Measurements from ENCODE around the gene BICD1.

Gene BICD1

DNA sequence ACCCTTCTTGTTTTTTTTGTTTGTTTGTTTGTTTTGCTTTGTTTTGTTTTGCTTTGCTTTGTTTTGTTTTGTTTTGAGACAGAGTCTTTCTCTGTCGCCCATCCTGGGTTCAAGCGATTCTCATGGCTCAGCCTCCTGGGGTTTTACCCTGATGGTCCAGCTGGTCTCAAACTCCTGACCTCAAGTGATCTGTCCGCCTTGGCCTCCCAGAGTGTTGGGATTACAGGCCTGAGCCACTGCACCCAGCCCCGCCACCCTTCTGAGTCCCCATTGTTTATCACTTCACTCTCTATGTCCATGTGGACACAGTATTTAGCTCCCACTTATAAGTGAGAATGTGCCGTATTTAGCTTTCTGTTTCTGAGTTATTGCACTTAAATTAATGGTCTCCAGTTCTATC, 36.9 kb upstream of the BICD1 start:
- DNase-seq (ENCODE audit: low spot score) = no peak
- TF ChIP-seq, protein P1, sequence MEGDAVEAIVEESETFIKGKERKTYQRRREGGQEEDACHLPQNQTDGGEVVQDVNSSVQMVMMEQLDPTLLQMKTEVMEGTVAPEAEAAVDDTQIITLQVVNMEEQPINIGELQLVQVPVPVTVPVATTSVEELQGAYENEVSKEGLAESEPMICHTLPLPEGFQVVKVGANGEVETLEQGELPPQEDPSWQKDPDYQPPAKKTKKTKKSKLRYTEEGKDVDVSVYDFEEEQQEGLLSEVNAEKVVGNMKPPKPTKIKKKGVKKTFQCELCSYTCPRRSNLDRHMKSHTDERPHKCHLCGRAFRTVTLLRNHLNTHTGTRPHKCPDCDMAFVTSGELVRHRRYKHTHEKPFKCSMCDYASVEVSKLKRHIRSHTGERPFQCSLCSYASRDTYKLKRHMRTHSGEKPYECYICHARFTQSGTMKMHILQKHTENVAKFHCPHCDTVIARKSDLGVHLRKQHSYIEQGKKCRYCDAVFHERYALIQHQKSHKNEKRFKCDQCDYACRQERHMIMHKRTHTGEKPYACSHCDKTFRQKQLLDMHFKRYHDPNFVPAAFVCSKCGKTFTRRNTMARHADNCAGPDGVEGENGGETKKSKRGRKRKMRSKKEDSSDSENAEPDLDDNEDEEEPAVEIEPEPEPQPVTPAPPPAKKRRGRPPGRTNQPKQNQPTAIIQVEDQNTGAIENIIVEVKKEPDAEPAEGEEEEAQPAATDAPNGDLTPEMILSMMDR (IDR thresholded peaks at IDR 0.05; ENCODE audit: extremely low read depth, insufficient read depth, missing control alignments) = no peak
- in situ Hi-C loops (cut with MboI; ENCODE audit: low pct_unique_long_range_greater_than_20kb, low sequenced_read_pairs, unreplicated experiment) = loop anchor here (25.0 kb wide), 2 partner anchors 243 to 407 kb away; partner anchors contain the start of gene ETFBKMT

DNA sequence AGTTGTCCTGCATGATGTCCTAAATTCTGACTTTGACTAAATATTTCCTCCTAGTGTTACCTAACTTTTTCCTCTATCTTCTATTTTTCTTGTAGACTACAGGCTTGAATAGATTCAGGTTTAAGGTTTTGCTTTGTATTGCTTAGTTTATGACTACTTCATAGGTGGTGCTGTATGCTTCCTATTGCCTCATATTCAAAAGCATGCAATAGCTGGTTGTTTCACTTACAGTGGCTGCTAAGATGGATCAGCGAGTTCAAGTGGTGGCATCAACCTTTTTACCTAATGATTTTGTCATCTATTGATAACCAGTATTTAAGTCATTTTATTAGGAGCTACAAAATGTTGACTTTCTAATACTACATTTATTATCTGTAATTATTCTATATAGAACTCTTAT, 36.3 kb upstream of the BICD1 start:
- TF ChIP-seq, protein P1 (IDR thresholded peaks at IDR 0.05; ENCODE audit: extremely low read depth, insufficient read depth, missing control alignments) = no peak
- in situ Hi-C loops (cut with MboI; ENCODE audit: low pct_unique_long_range_greater_than_20kb, low sequenced_read_pairs, unreplicated experiment) = loop anchor here (25.0 kb wide), 2 partner anchors 242 to 408 kb away; partner anchors contain the start of gene ETFBKMT
- no peak for DNase-seq (ENCODE audit: low spot score)

DNA sequence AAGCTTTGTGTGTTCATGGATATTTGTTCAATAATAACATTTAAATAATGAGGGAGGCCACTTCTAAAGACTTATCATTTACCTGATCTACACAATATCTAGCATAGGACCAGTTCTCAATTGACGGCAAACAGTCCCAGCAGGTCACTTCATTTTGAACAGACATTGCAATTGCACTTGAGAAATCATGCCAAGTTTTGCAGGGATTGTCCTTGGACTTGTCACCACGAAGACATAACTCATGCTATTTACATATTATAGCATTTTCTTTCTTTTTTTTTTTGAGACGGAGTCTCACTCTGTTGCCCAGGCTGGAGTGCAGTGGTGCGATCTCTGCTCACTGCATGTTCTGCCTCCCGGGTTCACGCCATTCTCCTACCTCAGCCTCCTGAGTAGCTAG, 34.5 kb upstream of the BICD1 start:
- TF ChIP-seq, protein P1 (IDR thresholded peaks at IDR 0.05; ENCODE audit: extremely low read depth, insufficient read depth, missing control alignments) = no peak
- in situ Hi-C loops (cut with MboI; ENCODE audit: low pct_unique_long_range_greater_than_20kb, low sequenced_read_pairs, unreplicated experiment) = loop anchor here (25.0 kb wide), 2 partner anchors 240 to 410 kb away; partner anchors contain the start of gene ETFBKMT

DNA sequence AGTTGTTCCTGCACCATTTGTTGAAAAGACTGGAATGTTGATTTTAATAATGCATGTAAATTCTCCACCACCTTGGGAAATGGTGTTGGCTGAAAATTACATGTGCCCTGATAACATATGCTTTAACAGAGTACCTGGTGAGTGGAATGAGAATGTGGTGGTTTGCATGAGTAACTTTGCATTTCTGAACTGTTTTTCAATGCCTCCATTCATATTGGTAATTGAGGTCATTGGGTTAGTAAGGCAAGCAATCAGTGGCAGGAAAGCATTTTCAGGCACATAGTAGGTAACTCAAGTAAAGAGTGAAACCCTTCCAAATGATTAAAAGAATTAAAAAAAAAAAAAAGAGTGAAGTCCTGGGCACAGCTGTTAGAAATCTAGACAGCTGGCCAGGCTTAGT, 32.2 kb upstream of the BICD1 start:
- no peak for DNase-seq (ENCODE audit: low spot score)
- TF ChIP-seq, protein P1 (IDR thresholded peaks at IDR 0.05; ENCODE audit: extremely low read depth, insufficient read depth, missing control alignments) = no peak
- in situ Hi-C loops (cut with MboI; ENCODE audit: low pct_unique_long_range_greater_than_20kb, low sequenced_read_pairs, unreplicated experiment) = loop anchor here (25.0 kb wide), 2 partner anchors 238 to 412 kb away; partner anchors contain the start of gene ETFBKMT

More for the DNA sequence above, 34.5 kb upstream of the BICD1 start:
- DNase-seq (ENCODE audit: low spot score) = no peak

DNA sequence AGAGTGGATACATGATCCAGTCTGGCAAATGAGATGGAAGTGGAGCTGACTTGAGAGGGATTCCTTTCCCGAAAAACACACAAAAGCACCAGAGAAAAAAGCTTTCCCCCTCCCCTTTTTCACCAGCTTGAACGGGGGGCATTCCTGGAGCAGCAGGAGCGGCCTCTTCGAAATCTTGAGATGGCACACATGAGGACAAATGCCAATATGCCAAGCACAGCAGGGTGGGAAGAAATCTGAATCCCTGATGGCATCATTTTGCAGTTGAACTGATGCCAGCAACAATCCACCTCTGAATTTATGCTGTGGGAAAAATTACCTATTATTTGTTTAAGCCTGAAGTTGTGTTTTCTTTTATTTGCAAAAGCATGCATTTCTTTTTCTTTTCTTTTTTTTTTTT, 29.7 kb upstream of the BICD1 start:
- TF ChIP-seq, protein P1 (IDR thresholded peaks at IDR 0.05; ENCODE audit: extremely low read depth, insufficient read depth, missing control alignments) = no peak
- DNase-seq (ENCODE audit: low spot score) = no peak
- in situ Hi-C loops (cut with MboI; ENCODE audit: low pct_unique_long_range_greater_than_20kb, low sequenced_read_pairs, unreplicated experiment) = no loop called here

DNA sequence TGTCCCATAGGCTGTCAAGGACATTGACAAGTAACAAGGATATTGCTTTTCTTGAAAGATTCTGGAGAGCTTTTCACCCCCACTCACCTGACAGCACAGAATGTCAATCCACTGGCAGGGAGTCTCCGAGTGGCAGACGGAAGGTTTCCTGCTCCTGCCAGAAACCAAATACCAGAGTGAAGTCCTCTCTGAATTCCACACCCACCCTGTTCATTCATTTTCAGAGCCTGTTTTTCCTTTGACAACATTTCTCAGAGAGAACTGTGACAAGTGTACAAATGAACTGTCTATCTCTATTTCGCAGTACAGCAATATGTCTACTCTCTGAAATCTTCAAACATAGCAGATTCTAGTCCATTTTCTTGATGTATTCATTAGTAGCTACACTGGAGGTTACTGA, 26.2 kb upstream of the BICD1 start:
- TF ChIP-seq, protein P1 (IDR thresholded peaks at IDR 0.05; ENCODE audit: extremely low read depth, insufficient read depth, missing control alignments) = no peak
- DNase-seq (ENCODE audit: low spot score) = no peak
- in situ Hi-C loops (cut with MboI; ENCODE audit: low pct_unique_long_range_greater_than_20kb, low sequenced_read_pairs, unreplicated experiment) = no loop called here
